NCI-H526 treated with DMSO at 0.1 percent for 48 hours (cell line): ENCODE measurements around the gene MPRIP.
A peak's percentile ranks its signal among the peaks of the same experiment; 100 is the strongest.
"Not testable (repeated sequence)": the region's sequence is repeated elsewhere in the genome, so short reads cannot be mapped to it uniquely, and the experiment has no call there.

Experiments
- DNase-seq: peaks from one replicate; lab custom pipeline; 2025; lab: John Stamatoyannopoulos, UW

The MPRIP gene

GRCh38 chr17:17127730-17128291 lies 85.6 kb downstream of the MPRIP start:
- no peak for DNase-seq

- DNase-seq: no peak
Observed at GRCh38 chr17:17128476-17129075, 86.3 kb downstream of the MPRIP start.

GRCh38 chr17:17129466-17129865 lies 87.2 kb downstream of the MPRIP start:
- no peak for DNase-seq

- DNase-seq: no peak
Observed at GRCh38 chr17:17130077-17130844, 88.0 kb downstream of the MPRIP start.

GRCh38 chr17:17131839-17132238 lies 89.6 kb downstream of the MPRIP start:
- DNase-seq: no peak

- DNase-seq: no peak
Observed at GRCh38 chr17:17132746-17133145, 90.5 kb downstream of the MPRIP start.

GRCh38 chr17:17134051-17134956 lies 92.0 kb downstream of the MPRIP start:
- DNase-seq: no peak

- no peak for DNase-seq
Observed at GRCh38 chr17:17134957-17135333, 92.7 kb downstream of the MPRIP start.

GRCh38 chr17:17136221-17136620 lies 94.0 kb downstream of the MPRIP start:
- not testable (repeated sequence) for DNase-seq

- DNase-seq: no peak
Observed at GRCh38 chr17:17137731-17138585, 95.7 kb downstream of the MPRIP start.

- peak; percentile 83 for DNase-seq
Observed at GRCh38 chr17:17139972-17140589, 97.8 kb downstream of the MPRIP start.

GRCh38 chr17:17140590-17140980 lies 98.3 kb downstream of the MPRIP start:
- no peak for DNase-seq

- DNase-seq: no peak
Observed at GRCh38 chr17:17141279-17141678, 99.0 kb downstream of the MPRIP start.

GRCh38 chr17:17141860-17142552 lies 99.7 kb downstream of the MPRIP start:
- no peak for DNase-seq

GRCh38 chr17:17142556-17142955 lies 100.3 kb downstream of the MPRIP start:
- DNase-seq: no peak

- DNase-seq: no peak
Observed at GRCh38 chr17:17143501-17143900, 101.2 kb downstream of the MPRIP start.

GRCh38 chr17:17144061-17144460 lies 101.8 kb downstream of the MPRIP start:
- no peak for DNase-seq

GRCh38 chr17:17144916-17145665 lies 102.8 kb downstream of the MPRIP start:
- no peak for DNase-seq

GRCh38 chr17:17146786-17147406 lies 104.6 kb downstream of the MPRIP start:
- DNase-seq: no peak
